Neural cell (in vitro differentiated cells): ENCODE measurements around the gene CTDSPL. TPM values are rescaled to one million over a fixed set of nuclear protein-coding genes. Genes with fewer than 3 reads are reported as not detected.

ENCODE experiments used
- H2AFZ ChIP-seq: fragments of 200-600, 300-800 bp; sonication (generic), shearing (Covaris generic); 2 replicates; pipeline ENCODE4 v1.6.0; 2014; ENCODE audit warnings: low read depth, mild to moderate bottlenecking, antibody characterized with exemption, low read length, moderate library complexity
- H3F3A ChIP-seq: fragments of 200-600 bp; shearing (Covaris generic); 2 replicates; pipeline ENCODE4 v1.6.1; 2016; ENCODE audit warnings: mild to moderate bottlenecking, moderate library complexity, mixed read lengths, antibody characterized with exemption, low read length; ENCODE audit not compliant: insufficient read depth, poor library complexity, severe bottlenecking
- H3K27ac ChIP-seq: fragments of 200-600, 300-800 bp; sonication (generic), shearing (Covaris generic); 2 replicates; pipeline ENCODE4 v1.5.1; 2014; ENCODE audit warnings: mild to moderate bottlenecking, low read length, moderate library complexity
- H3K27me3 ChIP-seq: fragments of 300-800, 200-600 bp; sonication (generic), shearing (Covaris generic); 2 replicates; pipeline ENCODE4 v1.6.0; 2014; ENCODE audit warnings: mild to moderate bottlenecking, low read depth, low read length, moderate library complexity; ENCODE audit not compliant: insufficient read depth
- H3K36me3 ChIP-seq: fragments of 300-800, 200-600 bp; sonication (generic), shearing (Covaris generic); 2 replicates; pipeline ENCODE4 v1.5.1; 2014; ENCODE audit warnings: mild to moderate bottlenecking, antibody characterized with exemption, low read length, moderate library complexity; ENCODE audit not compliant: insufficient read depth
- H3K4me2 ChIP-seq: fragments of 300-800, 200-600 bp; sonication (generic), shearing (Covaris generic); 2 replicates; pipeline ENCODE4 v1.6.0; 2014; ENCODE audit warnings: mild to moderate bottlenecking, low read length
- H3K4me3 ChIP-seq: fragments of 300-800, 200-600 bp; sonication (generic), shearing (Covaris generic); 2 replicates; pipeline ENCODE4 v1.5.1; 2014; ENCODE audit warnings: mild to moderate bottlenecking, low read length, moderate library complexity
- H3K79me2 ChIP-seq: fragments of 200-600 bp; shearing (Covaris generic); replicated peaks from 2 replicates; pipeline ENCODE4 v1.6.0; 2014; ENCODE audit warnings: mild to moderate bottlenecking, low read length, moderate library complexity; ENCODE audit not compliant: insufficient read depth
- H3K9ac ChIP-seq: fragments of 300-800, 200-600 bp; sonication (generic), shearing (Covaris generic); 2 replicates; pipeline ENCODE4 v1.6.1; 2016; ENCODE audit warnings: mild to moderate bottlenecking, low read length, mixed read lengths
- H3K9me2 ChIP-seq: fragments of 200-600 bp; shearing (Covaris generic); 2 replicates; pipeline ENCODE4 v1.6.1; 2016; ENCODE audit warnings: mild to moderate bottlenecking, low read length, mixed read lengths; ENCODE audit not compliant: insufficient read depth
- H3K9me3 ChIP-seq: fragments of 200-600, 300-800 bp; sonication (generic), shearing (Covaris generic); 2 replicates; pipeline ENCODE4 v1.6.1; 2016; ENCODE audit warnings: mild to moderate bottlenecking, mixed run types, low read length, moderate library complexity, mixed read lengths
- H4K20me1 ChIP-seq: fragments of 200-600 bp; shearing (Covaris generic); 2 replicates; pipeline ENCODE4 v1.6.1; 2016; ENCODE audit warnings: mild to moderate bottlenecking, mixed run types; ENCODE audit not compliant: insufficient read depth
- CTCF ChIP-seq: fragments of 450-650 bp; IDR thresholded peaks from 2 replicates; pipeline ENCODE4 v1.5.1; 2014; ENCODE audit warnings: antibody characterized with exemption, mild to moderate bottlenecking, moderate library complexity; ENCODE audit not compliant: poor library complexity, severe bottlenecking
- EP300 ChIP-seq: fragments of 450-650 bp; conservative IDR thresholded peaks from 2 replicates; pipeline ENCODE4 v1.6.1; 2014; ENCODE audit warnings: antibody characterized with exemption, mild to moderate bottlenecking, moderate library complexity; ENCODE audit not compliant: poor library complexity, severe bottlenecking
- EZH2 ChIP-seq: fragments of 200-600, 300-800 bp; shearing (Covaris generic), sonication (generic); IDR thresholded peaks from 2 replicates; pipeline ENCODE4 v1.6.1; 2014; ENCODE audit warnings: antibody characterized with exemption, low read length, borderline replicate concordance, mild to moderate bottlenecking; ENCODE audit not compliant: insufficient read depth, poor library complexity, severe bottlenecking
- MXI1 ChIP-seq: fragments of 450-650 bp; conservative IDR thresholded peaks from 2 replicates; pipeline ENCODE4 v1.6.1; 2014; ENCODE audit warnings: antibody characterized with exemption, mild to moderate bottlenecking; ENCODE audit not compliant: poor library complexity, severe bottlenecking
- POLR2AphosphoS5 ChIP-seq: IDR thresholded peaks from 2 replicates; pipeline ENCODE4 v1.6.1; 2012
- RAD21 ChIP-seq: fragments of 450-650 bp; conservative IDR thresholded peaks from 2 replicates; pipeline ENCODE4 v1.6.1; 2014; ENCODE audit warnings: antibody characterized with exemption, mild to moderate bottlenecking, moderate library complexity
- REST ChIP-seq: IDR thresholded peaks from 2 replicates; pipeline ENCODE4 v1.6.1; 2012; ENCODE audit warnings: borderline replicate concordance
- SMC3 ChIP-seq: fragments of 450-650 bp; conservative IDR thresholded peaks from 2 replicates; pipeline ENCODE4 v1.6.1; 2014; ENCODE audit warnings: antibody characterized with exemption, mild to moderate bottlenecking, moderate library complexity; ENCODE audit not compliant: poor library complexity
- TAF1 ChIP-seq: IDR thresholded peaks from 2 replicates; pipeline ENCODE4 v1.6.1; 2012; ENCODE audit warnings: low read depth
- polyA plus RNA-seq: library from polyadenylated mRNA; depleted of rRNA; stranded (reverse); fragments of >200 nt; gene quantifications from 2 replicates; pipeline ENCODE4 v1.2.3, GENCODE V29; 2014

Gene CTDSPL
- polyA plus RNA-seq, 1 donor from 2014 or later: 17.0 TPM

- H2AFZ ChIP-seq: no peak overlapping the region
Observed at GRCh38 chr3:37984051-37984450, 122.4 kb downstream of the CTDSPL start.

GRCh38 chr3:37984596-37984995 is 122.9 kb downstream of the CTDSPL start:
- Histone ChIP-seq H3K27me3 (no peaks in the 10 kb centered on the region), H3K79me2 (no peaks in the 10 kb centered on the region), H3K36me3 (no peaks in the 10 kb centered on the region), H3K9me3 (no peaks in the 10 kb centered on the region), H3K4me2 (no peak overlapping the region), H3K4me3 (no peak overlapping the region), H4K20me1 (no peaks in the 10 kb centered on the region), H3K27ac (no peak overlapping the region), H3F3A (no peaks in the 10 kb centered on the region), H3K9ac (no peak overlapping the region), H2AFZ (no peak overlapping the region), H3K9me2 (no peaks in the 10 kb centered on the region)
- TF ChIP-seq EP300 (no peak), MXI1 (no peak), TAF1 (no peak), REST (no peak), POLR2AphosphoS5 (no peak), SMC3 (no peak), EZH2 (no peak), RAD21 (no peak)

More at GRCh38 chr3:37984051-37984450, 122.4 kb downstream of the CTDSPL start:
- Histone ChIP-seq H3K27ac (no peak overlapping the region), H3K4me3 (no peak overlapping the region), H3K4me2 (no peak overlapping the region), H3K9ac (no peak overlapping the region), H3K36me3 (no peaks in the 10 kb centered on the region), H3F3A (no peaks in the 10 kb centered on the region), H4K20me1 (no peaks in the 10 kb centered on the region), H3K9me3 (no peaks in the 10 kb centered on the region), H3K27me3 (no peaks in the 10 kb centered on the region), H3K79me2 (no peaks in the 10 kb centered on the region), H3K9me2 (no peaks in the 10 kb centered on the region)
- TF ChIP-seq MXI1 (no peak), CTCF (no peak), EZH2 (no peak), SMC3 (no peak)
